A549 (cell line): Measurements from ENCODE around the gene MFSD8. TPM values are rescaled to one million over a fixed set of nuclear protein-coding genes. Genes with fewer than 3 reads are reported as not detected.

Experiments
- ATAC-seq, 2 experiments: fragments of 200-7000 bp in 1 of 2; fragments of >200 bp in 1 of 2; cut with Nextera tagmentation in 1 of 2; cut with Tn5 transposase in 1 of 2; 3 replicates each; pipeline versions ENCODE4 v1.8.0 to v1.9.1; 2018 to 2020; ENCODE audit warnings: mild to moderate bottlenecking in 1 of 2, moderate library complexity in 1 of 2
- CTCF ChIA-PET: fragments of 300-600 bp; sonication (Branson Sonifier 250); formaldehyde crosslinking; extraction: SDS; loops from one replicate; lab custom pipeline; 2021; ENCODE audit warnings: antibody characterized with exemption, inconsistent platforms; lab: Yijun Ruan, JAX
- POLR2A ChIA-PET: fragments of 350-600 bp; formaldehyde crosslinking; extraction: SDS; loops from one replicate; lab custom pipeline; 2021; ENCODE audit warnings: antibody characterized with exemption, inconsistent platforms; lab: Yijun Ruan, JAX
- DNase-seq, 2 experiments: peaks; one replicate each; pipeline versions ENCODE4 v3.0.0 to v3.0.0-alpha.2; 2011 to 2016; ENCODE audit warnings: low read depth in 1 of 2, low spot score in 1 of 2
- FAIRE-seq: peaks from 2 replicates; lab custom pipeline; 2011; peaks lifted over from hg19 to GRCh38; lab: Jason Lieb, UNC
- H3K27ac ChIP-seq, 2 experiments: fragments of >200 bp; sonication (Bioruptor Twin); formaldehyde crosslinking; 3 replicates each; pipeline ENCODE4 v1.5.1; 2016 to 2017
- H3K4me1 ChIP-seq: fragments of >200 bp; sonication (Bioruptor Twin); formaldehyde crosslinking; 3 replicates; pipeline ENCODE4 v1.6.1; 2016
- H3K4me2 ChIP-seq: fragments of >200 bp; sonication (Bioruptor Twin); formaldehyde crosslinking; 3 replicates; pipeline ENCODE4 v1.6.1; 2016
- H3K4me3 ChIP-seq: fragments of >200 bp; sonication (Bioruptor Twin); formaldehyde crosslinking; 3 replicates; pipeline ENCODE4 v1.5.1; 2016
- H3K9me3 ChIP-seq: fragments of >200 bp; sonication (Bioruptor Twin); formaldehyde crosslinking; 3 replicates; pipeline ENCODE4 v1.6.1; 2016
- BHLHE40 ChIP-seq: IDR thresholded peaks from 2 replicates; pipeline ENCODE4 v1.6.1; 2012; ENCODE audit warnings: low read depth, low read length, inconsistent platforms
- CEBPB ChIP-seq, 2 experiments: fragments of >200 bp in 1 of 2; sonication (Bioruptor Twin) in 1 of 2; formaldehyde crosslinking in 1 of 2; IDR thresholded peaks; 2 replicates each; pipeline ENCODE4 v1.6.1; 2012 to 2016
- CHD2 ChIP-seq: fragments of 150-350 bp; IDR thresholded peaks from 2 replicates; pipeline ENCODE4 v1.6.1; 2014; ENCODE audit warnings: low read length; ENCODE audit not compliant: partially characterized antibody
- CTCF ChIP-seq: fragments of >200 bp; sonication (Bioruptor Twin); formaldehyde crosslinking; IDR thresholded peaks from 3 replicates; pipeline ENCODE4 v1.5.1; 2016
- E2F6 ChIP-seq: IDR thresholded peaks from 2 replicates; pipeline ENCODE4 v1.6.1; 2012; ENCODE audit warnings: low read depth, borderline replicate concordance
- EHMT2 ChIP-seq: fragments of 200-600 bp; sonication (generic); IDR thresholded peaks from 2 replicates; pipeline ENCODE4 v1.6.1; 2016; ENCODE audit warnings: antibody characterized with exemption, low read depth, mild to moderate bottlenecking, moderate library complexity
- FOSB ChIP-seq: fragments of 250-450 bp; sonication (Bioruptor Pico); IDR thresholded peaks from 2 replicates; pipeline ENCODE4 v1.5.0; 2020; ENCODE audit warnings: mild to moderate bottlenecking, moderate library complexity
- HDAC2 ChIP-seq: fragments of 200-600 bp; sonication (generic); IDR thresholded peaks from 2 replicates; pipeline ENCODE4 v1.6.1; 2016
- HMGXB4 ChIP-seq: fragments of 250-450 bp; sonication (Bioruptor Pico); IDR thresholded peaks from 2 replicates; pipeline ENCODE4 v1.5.0; 2021; ENCODE audit warnings: mild to moderate bottlenecking, moderate library complexity, borderline replicate concordance
- HOXA7 ChIP-seq: fragments of 250-450 bp; sonication (Bioruptor Pico); IDR thresholded peaks from 2 replicates; pipeline ENCODE4 v1.5.0; 2020; ENCODE audit warnings: mild to moderate bottlenecking, moderate library complexity
- HOXB13 ChIP-seq: fragments of 250-450 bp; sonication (Bioruptor Pico); IDR thresholded peaks from 2 replicates; pipeline ENCODE4 v1.5.0; 2020; ENCODE audit warnings: low read depth, mild to moderate bottlenecking, moderate library complexity
- HOXB5 ChIP-seq: fragments of 250-450 bp; sonication (Bioruptor Pico); IDR thresholded peaks from 2 replicates; pipeline ENCODE4 v1.5.0; 2020; ENCODE audit warnings: mild to moderate bottlenecking, moderate library complexity
- JUNB ChIP-seq: fragments of >200 bp; sonication (Bioruptor Twin); formaldehyde crosslinking; IDR thresholded peaks from 2 replicates; pipeline ENCODE4 v1.6.1; 2016
- NPAS2 ChIP-seq: fragments of 250-450 bp; sonication (Bioruptor Pico); IDR thresholded peaks from 2 replicates; pipeline ENCODE4 v1.8.0; 2022; ENCODE audit warnings: mild to moderate bottlenecking, moderate library complexity, borderline replicate concordance
- PHF8 ChIP-seq: fragments of 200-600 bp; sonication (generic); IDR thresholded peaks from 2 replicates; pipeline ENCODE4 v1.6.1; 2016; ENCODE audit warnings: low read depth, mild to moderate bottlenecking, antibody characterized with exemption, moderate library complexity, borderline replicate concordance
- POLR2AphosphoS2 ChIP-seq: conservative IDR thresholded peaks from 2 replicates; pipeline ENCODE4 v1.6.1; 2012; ENCODE audit warnings: low read length, improper control_type of control experiment, inconsistent platforms
- RAD21 ChIP-seq, 2 experiments: fragments of >200 bp in 1 of 2; sonication (Bioruptor Twin) in 1 of 2; formaldehyde crosslinking in 1 of 2; IDR thresholded peaks in 1 of 2; conservative IDR thresholded peaks in 1 of 2; 2 replicates in 1 of 2; 3 replicates in 1 of 2; pipeline ENCODE4 v1.6.1; 2012 to 2018; ENCODE audit warnings: inconsistent platforms in 1 of 2
- REST ChIP-seq: fragments of 200-600 bp; sonication (generic); IDR thresholded peaks from 2 replicates; pipeline ENCODE4 v1.6.1; 2016; ENCODE audit warnings: antibody characterized with exemption, mild to moderate bottlenecking, moderate library complexity
- SREBF2 ChIP-seq: fragments of 450-650 bp; IDR thresholded peaks from 2 replicates; pipeline ENCODE4 v1.6.1; 2014; ENCODE audit warnings: mild to moderate bottlenecking, moderate library complexity
- ZC3H11A ChIP-seq: fragments of 450-650 bp; IDR thresholded peaks from 2 replicates; pipeline ENCODE4 v1.6.1; 2014; ENCODE audit warnings: antibody characterized with exemption, mild to moderate bottlenecking
- ZSCAN20 ChIP-seq: fragments of 250-450 bp; sonication (Bioruptor Pico); IDR thresholded peaks from 2 replicates; pipeline ENCODE4 v1.8.0; 2022; ENCODE audit warnings: mild to moderate bottlenecking, moderate library complexity
- whole genome bisulfite sequencing: methylation state at CpG from one replicate; pipeline ENCODE4 v1.1.6; 2017; ENCODE audit errors: missing lambda C conversion rate; 5-methylcytosine and 5-hydroxymethylcytosine counted together
- polyA plus RNA-seq, 4 experiments: library from polyadenylated mRNA; depleted of rRNA in 3 of 4; stranded (reverse); fragments of >200 nt; fragmentation: RNase III in 1 of 4; extraction: RNeasy Plus Mini Kit Qiagen cat#74134 plus additional on column Dnase treatment in 1 of 4; gene quantifications; 2 replicates in 3 of 4; 3 replicates in 1 of 4; pipeline ENCODE4 v1.2.3, GENCODE V29; 2011 to 2017

MFSD8 gene
- polyA plus RNA-seq, 2 of the 4 experiments (the other 2 are of a cell fraction) = 10.1 to 22.3 TPM

- DNase-seq = no peak
- 63% methylated on average over 3 of the region's 3 CpGs for WGBS
- ChIA-PET POLR2A (no interaction called here), CTCF (no interaction called here)
- no peak overlapping the region for H3K4me2 ChIP-seq
- H3K4me3 ChIP-seq = no peak overlapping the region
- H3K9me3 ChIP-seq = no peaks in the 10 kb centered on the region
- no peak overlapping the region for H3K27ac ChIP-seq
- no peak for TF ChIP-seq HDAC2
- TF ChIP-seq EHMT2 = no peak
- TF ChIP-seq POLR2AphosphoS2 = no peak
- no peak for TF ChIP-seq HMGXB4
- TF ChIP-seq HOXA7 (CRISPR knock-in tag) = no peak
- TF ChIP-seq SREBF2 = no peak
- TF ChIP-seq JUNB = no peak
- TF ChIP-seq PHF8 = no peak
- no peak for TF ChIP-seq RAD21 (conservative IDR thresholded peaks at IDR 0.05 in 1 of 2, IDR thresholded peaks at IDR 0.05 in 1 of 2)
- TF ChIP-seq CTCF = no peak
- no peak for TF ChIP-seq E2F6
- TF ChIP-seq NPAS2 (CRISPR knock-in tag) = no peak
- TF ChIP-seq HOXB5 (CRISPR knock-in tag) = no peak
- no peak for TF ChIP-seq FOSB (CRISPR knock-in tag)
- no peak for ATAC-seq
- H3K4me1 ChIP-seq = peaks cover 8% of the 10 kb centered on the region; the same call in 2 of the 3 replicates
- FAIRE-seq = no peak
Measured at GRCh38 chr4:128009428-128009827, 44.5 kb upstream of the MFSD8 start.

GRCh38 chr4:128006592-128006991, 41.6 kb upstream of the MFSD8 start:
- no peak overlapping the region for H3K4me3 ChIP-seq
- FAIRE-seq = no peak
- H3K27ac ChIP-seq = no peak overlapping the region
- POLR2A ChIA-PET = no interaction called here
- no peak for DNase-seq
- TF ChIP-seq HOXB13 (CRISPR knock-in tag) (no peak), HDAC2 (no peak), ZC3H11A (no peak), CEBPB (IDR thresholded peaks at IDR 0.05) (no peak), ZSCAN20 (CRISPR knock-in tag) (no peak), BHLHE40 (no peak), CTCF (no peak), CHD2 (no peak), REST (no peak)
- H3K4me2 ChIP-seq = no peak overlapping the region
- WGBS = 72% methylated on average over 5 of the region's 5 CpGs
- no peaks in the 10 kb centered on the region for H3K9me3 ChIP-seq
- ATAC-seq = no peak
- CTCF ChIA-PET = no interaction called here
- peaks cover 8% of the 10 kb centered on the region; the same call in 2 of the 3 replicates for H3K4me1 ChIP-seq
